Right ventricle myocardium superior (tissue), 1 donor: ENCODE data around the gene CWF19L2. TPM values are rescaled to one million over a fixed set of nuclear protein-coding genes. Genes with fewer than 3 reads are reported as not detected.
"Not testable (repeated sequence)": the region's sequence is repeated elsewhere in the genome, so short reads cannot be mapped to it uniquely, and the experiment has no call there.

ENCODE experiments used
- ATAC-seq: fragments of 200-7000 bp; cut with Tn5 transposase; one replicate; pipeline ENCODE4 v1.9.1; 2020; ENCODE audit warnings: mild to moderate bottlenecking; ENCODE audit not compliant: poor library complexity
- DNase-seq: peaks from one replicate; pipeline ENCODE4 v3.0.0-alpha.2; 2020
- intact Hi-C: fragments of 100-400 bp; cut with DNase I; formaldehyde crosslinking; loops from one replicate; pipeline ENCODE4 v1.11.2; 2022
- long read RNA-seq: library from polyadenylated mRNA; unstranded; transcript quantifications from one replicate; pipeline ENCODE4 v2.0.0, GENCODE V29; 2021
- total RNA-seq: library from RNA; stranded (reverse); fragmentation: NEBNext Ultra II Directional; extraction: Animal tissue kit (Norgen Biotek cat#: 25700); gene quantifications from one replicate; pipeline ENCODE4 v1.2.1, GENCODE V29; 2021
- donor health status: DM: no; HTN: yes; CAD: no; lungs with severe emphysema.

The CWF19L2 gene
- total RNA-seq: 8.4 TPM
- long read RNA-seq, transcript CWF19L2-201 (18 exons, 3,278 nt): major isoform, 14 of 17 reads
- long read RNA-seq, partial matches to known transcripts: 0 of 17 reads
- long read RNA-seq, other reads (novel, unspliced or antisense): 3 of 17 reads

DNA sequence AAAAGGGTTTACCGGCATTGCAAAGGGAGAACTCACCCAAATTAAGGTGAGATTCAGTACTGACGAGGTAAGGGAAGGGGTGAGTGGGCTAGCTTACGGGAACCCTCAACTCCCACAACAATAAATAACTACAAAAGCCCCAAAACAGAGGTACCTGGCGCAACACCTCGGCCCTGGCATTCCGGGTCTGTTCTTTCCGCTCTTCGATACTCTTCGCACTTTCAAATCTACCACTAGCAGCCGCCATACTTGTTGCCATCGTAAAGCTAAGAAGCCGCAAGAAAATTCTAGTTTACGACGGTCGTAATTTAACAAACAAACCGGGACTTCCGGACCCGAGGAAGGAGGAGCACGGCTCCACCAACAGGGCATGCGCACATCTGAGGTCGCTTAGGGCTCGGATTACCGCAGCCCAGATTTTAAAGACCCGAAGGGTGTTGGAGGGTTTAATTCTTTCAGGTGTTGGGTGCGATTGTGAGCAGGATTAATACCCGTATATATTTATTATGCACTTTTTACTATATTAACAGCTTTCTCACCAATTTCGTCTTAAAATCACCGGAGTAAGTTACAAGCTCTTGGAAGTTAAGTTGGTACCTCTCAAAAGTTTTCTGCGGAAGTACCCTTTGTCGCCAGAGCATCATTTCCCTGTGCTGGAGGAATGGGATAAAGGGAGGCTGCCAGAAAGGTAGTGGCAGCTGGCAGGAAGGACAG lies at the start of gene CWF19L2:
Gene CWF19L2, minus strand, starts transcription at position 268 of the 714 bp plus-strand sequence. Its CDS starts 9 bp downstream, at position 259.
- DNase-seq: peak; percentile 93
- peak; percentile 100 for ATAC-seq
- intact Hi-C loops: no loop called here

DNA sequence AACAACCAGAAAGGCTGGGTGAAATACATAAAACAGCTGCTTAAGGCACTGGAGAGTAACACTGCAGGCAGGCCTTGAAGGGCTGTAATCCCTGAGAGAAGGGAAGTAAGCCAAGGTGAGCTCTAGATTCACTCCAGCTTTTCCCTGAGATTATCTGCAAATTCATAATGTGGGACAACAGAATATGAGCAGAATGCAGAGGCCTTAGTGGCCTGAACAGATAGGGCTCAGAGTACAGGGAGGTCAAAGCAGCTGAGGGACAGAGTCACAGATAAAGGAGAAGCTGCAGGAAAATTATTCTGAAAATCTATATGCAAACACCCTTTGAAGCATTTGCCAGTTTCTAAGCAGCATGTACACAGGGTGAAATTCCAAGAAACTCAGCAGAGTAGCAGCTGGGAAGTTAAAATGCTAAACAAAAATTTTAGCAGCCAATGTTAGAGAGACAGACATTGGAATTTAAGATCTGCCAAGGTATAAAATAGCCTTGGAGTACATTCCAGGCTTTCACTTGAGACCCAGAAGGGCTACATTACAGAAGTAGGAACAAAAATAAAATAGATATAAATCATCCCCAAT lies 48.1 kb upstream of the CWF19L2 start:
- ATAC-seq: no peak
- no peak for DNase-seq
- intact Hi-C loops: no loop called here

DNA sequence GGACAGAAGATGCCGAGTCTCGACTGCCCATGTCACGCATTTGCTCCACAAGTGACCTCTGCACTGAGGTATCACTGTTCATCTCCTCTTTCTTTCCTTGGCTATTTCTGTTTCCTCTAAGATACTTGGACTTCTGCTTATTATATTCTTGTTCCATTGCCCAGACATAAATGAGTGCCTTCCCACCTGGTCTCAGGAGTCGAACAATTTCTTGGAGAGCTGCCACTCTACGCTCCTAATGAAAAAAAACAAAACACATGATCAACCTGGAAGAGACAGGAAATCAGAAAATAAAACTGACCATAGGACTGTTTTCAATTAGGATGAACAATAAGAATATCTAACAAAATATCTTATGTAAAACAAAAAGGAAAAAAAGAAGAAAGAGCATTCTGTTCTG lies 47.4 kb upstream of the CWF19L2 start:
- DNase-seq (no peak), ATAC-seq (no peak)
- intact Hi-C loops: no loop called here

GRCh38 chr11:107501713-107502112 lies 44.1 kb upstream of the CWF19L2 start:
- intact Hi-C loops: no loop called here
- DNase-seq (no peak), ATAC-seq (no peak)

DNA sequence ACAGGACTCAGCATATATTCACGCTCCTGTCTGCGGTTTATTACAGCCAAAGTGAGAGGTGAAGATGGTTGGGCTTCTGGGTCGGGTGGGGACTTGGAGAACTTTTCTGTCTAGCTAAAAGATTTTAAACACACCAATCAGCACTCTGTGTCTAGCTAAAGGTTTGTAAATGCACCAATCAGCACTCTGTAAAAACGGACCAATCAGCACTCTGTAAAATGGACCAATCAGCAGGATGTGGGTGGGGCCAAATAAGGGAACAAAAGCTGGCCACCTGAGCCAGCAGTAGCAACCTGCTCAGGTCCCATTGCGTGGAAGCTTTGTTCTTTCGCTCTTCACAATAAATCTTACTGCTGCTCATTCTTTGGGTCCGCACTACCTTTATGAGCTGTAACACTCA lies 39.7 kb upstream of the CWF19L2 start:
- DNase-seq, intact Hi-C loops, ATAC-seq: not testable (repeated sequence)

GRCh38 chr11:107496011-107496410 lies 38.4 kb upstream of the CWF19L2 start:
- DNase-seq (no peak), ATAC-seq (no peak)
- intact Hi-C loops: no loop called here

- no peak for ATAC-seq
- intact Hi-C loops: no loop called here
- DNase-seq: no peak
Measured at GRCh38 chr11:107494055-107494454, 36.4 kb upstream of the CWF19L2 start.

DNA sequence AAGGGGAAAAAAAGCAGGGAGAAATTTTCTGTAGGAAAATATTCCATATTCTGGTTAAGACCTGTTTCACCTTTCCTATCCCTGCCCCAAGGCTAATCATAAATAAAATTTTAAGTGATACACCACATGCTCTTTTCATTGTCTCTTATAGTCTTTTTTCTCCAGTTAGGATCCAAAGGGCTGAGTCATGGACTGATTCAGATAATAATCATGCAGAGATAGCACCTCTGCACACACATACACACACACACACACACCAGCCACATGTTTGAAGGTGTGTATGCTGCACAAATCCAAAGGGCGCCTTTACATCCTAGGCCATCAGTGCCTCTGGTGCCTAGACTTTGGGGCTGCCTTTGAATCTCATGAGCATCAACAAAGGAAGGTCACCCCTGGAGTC lies 35.5 kb upstream of the CWF19L2 start:
- ATAC-seq: no peak
- DNase-seq: no peak

GRCh38 chr11:107490836-107491235 lies 33.2 kb upstream of the CWF19L2 start:
- ATAC-seq (no peak), DNase-seq (no peak)
- intact Hi-C loops: no loop called here

More for the DNA sequence above, 35.5 kb upstream of the CWF19L2 start:
- intact Hi-C loops: no loop called here

DNA sequence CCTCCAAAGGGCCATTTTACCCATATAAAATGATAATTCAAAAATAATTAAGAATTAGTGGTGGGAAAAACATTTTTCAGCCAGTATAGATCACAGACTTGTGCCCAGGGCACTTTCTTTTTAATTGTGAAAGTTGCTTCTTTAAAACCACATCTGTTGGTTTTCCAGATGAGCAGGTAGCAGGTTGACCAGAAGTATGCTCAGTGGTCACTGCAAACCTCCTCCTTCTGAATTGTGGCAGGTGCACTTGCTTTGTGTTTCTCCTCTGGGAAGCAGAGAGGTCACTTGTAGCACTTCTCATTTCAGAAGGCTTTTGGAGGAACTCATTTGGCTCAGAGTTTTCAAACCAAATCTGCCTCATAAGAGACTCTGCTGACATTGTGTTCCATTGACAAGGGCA lies 24.6 kb upstream of the CWF19L2 start:
- no peak for DNase-seq
- intact Hi-C loops: no loop called here
- ATAC-seq: no peak

DNA sequence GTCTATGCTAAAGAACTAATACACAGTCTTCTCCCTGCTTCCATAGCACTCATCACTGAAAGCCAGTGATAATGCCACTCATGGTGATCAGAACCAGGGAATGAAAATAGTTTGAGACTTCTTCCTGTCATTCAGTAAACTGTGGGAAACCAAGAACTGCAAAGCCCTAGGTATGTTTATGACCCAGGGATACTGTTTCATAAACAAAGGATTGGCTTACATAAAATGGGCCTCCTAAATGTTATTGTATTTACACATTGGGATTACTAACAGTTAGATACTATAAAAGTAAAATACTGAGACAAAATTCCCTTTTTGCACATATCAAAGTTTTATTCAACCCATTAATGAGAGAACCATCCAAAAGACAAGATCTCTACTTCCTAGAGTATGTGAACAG lies 21.3 kb upstream of the CWF19L2 start:
- intact Hi-C loops: no loop called here
- ATAC-seq (no peak), DNase-seq (no peak)

DNA sequence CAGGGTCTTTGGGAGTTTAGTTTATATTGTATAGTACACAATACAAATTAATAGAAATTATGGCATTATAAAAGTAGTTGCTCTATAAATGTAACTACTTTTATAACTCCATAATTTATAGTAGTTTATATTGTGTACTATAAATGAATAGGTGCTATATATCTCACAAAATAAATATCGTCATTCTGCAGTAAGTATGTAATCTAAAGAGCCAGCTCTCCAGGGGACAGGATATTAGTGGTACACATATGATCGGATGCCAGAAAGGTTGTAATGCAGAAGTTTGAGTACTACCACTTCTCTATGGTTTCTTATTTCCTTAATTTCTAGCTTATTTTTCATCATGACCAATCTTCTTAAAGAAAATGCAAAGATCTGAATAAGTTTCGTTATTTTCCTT lies 20.2 kb upstream of the CWF19L2 start:
- intact Hi-C loops: no loop called here
- ATAC-seq (no peak), DNase-seq (no peak)

DNA sequence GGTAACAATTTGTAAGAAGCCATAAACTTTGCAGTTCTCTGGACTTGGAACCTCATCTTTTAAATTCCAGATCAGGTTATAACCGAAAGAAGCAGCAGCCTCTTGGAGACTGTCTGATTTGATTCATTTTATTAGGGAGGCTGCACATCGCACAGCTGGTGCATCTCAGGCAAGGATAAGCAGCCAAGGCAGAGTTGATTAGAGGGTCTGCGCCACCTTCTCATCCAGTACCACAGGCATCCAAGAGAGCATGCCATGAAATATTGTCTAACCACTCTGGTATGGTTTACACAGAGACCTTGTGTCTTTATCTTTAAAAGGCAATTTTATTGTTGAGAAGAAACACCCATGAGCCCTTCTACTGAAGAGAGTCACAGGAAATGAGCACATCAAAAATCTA lies 16.2 kb upstream of the CWF19L2 start:
- no peak for ATAC-seq
- DNase-seq: no peak
- intact Hi-C loops: no loop called here

- DNase-seq (no peak), ATAC-seq (no peak)
- intact Hi-C loops: no loop called here
Measured at GRCh38 chr11:107472966-107473365, 15.3 kb upstream of the CWF19L2 start.

- intact Hi-C loops: no loop called here
- ATAC-seq (no peak), DNase-seq (no peak)
Measured at GRCh38 chr11:107468596-107468995, 11.0 kb upstream of the CWF19L2 start.

DNA sequence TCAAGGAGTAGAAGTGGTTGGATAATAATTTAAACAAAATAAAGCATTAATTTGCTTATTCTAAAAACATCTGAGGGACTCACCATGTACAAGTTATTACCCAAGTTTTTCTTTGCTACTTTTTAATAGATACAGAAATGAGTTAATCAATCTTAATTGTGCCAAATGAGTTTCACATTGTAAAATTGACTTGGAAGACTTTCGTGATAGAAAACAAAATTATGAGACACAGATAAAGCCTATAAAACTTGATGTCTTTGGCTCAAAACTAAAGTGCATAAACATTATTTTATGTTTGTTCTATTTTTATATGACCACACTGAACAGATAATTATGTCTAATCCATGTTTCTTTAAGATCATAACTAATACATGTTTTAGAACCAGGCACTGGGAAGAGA lies 10.1 kb upstream of the CWF19L2 start:
- intact Hi-C loops: no loop called here
- ATAC-seq: no peak

GRCh38 chr11:107466275-107466866 lies 8.7 kb upstream of the CWF19L2 start:
- intact Hi-C loops, DNase-seq, ATAC-seq: not testable (repeated sequence)

More for the DNA sequence above, 10.1 kb upstream of the CWF19L2 start:
- no peak for DNase-seq

DNA sequence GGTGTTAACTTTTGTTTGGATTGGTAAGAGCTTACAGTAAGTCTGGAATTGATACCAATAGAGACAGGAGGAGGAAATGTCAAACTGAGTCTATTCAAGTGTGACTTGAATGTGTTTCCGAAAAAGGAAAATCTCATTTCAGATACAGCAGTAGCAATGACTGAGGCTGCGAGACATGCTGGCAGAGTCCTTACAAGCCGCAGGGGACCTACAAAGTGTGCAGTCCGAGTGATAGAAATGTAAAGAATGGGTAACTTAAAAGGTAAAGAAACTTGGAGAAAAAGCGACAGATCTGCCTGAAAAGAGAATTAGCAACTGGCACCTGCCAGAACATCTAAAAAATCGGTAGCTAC lies 444 bp downstream of the CWF19L2 start:
- intact Hi-C loops: no loop called here
- peak; percentile 23 for ATAC-seq
- no peak for DNase-seq

DNA sequence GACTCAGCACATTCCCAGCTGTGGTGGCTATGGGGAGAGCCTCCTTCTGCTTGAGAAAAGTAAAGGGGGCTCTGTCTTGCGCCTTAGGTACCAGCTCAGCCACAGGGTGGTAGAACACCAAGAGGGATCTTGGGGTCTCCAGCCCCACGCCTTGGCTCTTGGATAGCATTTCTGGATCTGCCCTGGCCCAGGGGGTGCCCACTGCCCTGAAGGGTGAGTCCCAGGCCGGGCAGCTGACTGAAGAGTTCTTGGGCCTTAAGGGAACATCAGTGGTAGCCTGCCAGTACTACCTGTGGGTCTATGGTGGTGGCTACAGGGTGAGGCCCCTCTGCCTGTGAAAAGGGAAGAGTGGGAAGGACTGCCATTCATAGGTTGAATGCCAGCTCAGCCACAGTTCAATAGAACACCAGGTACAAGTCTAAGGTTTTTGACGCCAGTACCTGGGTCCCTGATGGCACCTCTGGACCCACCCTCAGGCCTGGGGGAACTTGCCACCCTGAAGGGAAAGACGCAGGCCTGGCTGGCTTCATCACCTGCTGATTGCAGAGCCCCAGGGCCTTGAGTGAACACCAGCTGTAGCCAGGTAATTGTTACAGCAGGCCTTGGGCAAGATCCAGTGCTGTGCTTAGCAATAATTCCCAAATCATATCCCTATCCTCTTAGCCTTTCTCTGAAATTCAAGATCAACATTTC lies 3.9 kb downstream of the CWF19L2 start:
- intact Hi-C loops: no loop called here
- DNase-seq: no peak
- no peak for ATAC-seq
